WTC11 (cell line): ENCODE measurements around the gene PNLIPRP1.

Experiments used
- ATF6 ChIP-seq: sonication (generic); formaldehyde crosslinking; IDR thresholded peaks from 2 replicates; pipeline ENCODE4 v1.8.1; 2023; ENCODE audit warnings: mild to moderate bottlenecking, missing genetic modification reagents
- CBFB ChIP-seq: sonication (generic); formaldehyde crosslinking; IDR thresholded peaks from 2 replicates; pipeline ENCODE4 v1.8.1; 2022; ENCODE audit warnings: mild to moderate bottlenecking, low read depth, missing genetic modification reagents
- CTCF ChIP-seq: fragments of 200-600 bp; IDR thresholded peaks from 2 replicates; pipeline ENCODE4 v1.8.0; 2022; ENCODE audit warnings: antibody characterized with exemption
- FOXP4 ChIP-seq: sonication (generic); formaldehyde crosslinking; IDR thresholded peaks from 2 replicates; pipeline ENCODE4 v1.8.0; 2022; ENCODE audit warnings: mild to moderate bottlenecking, missing genetic modification reagents
- NFATC4 ChIP-seq: fragments of 250-450 bp; sonication (Bioruptor Pico); IDR thresholded peaks from 2 replicates; pipeline ENCODE4 v1.9.0; 2021; ENCODE audit warnings: mild to moderate bottlenecking
- NR3C1 ChIP-seq: sonication (generic); formaldehyde crosslinking; conservative IDR thresholded peaks from 2 replicates; pipeline ENCODE4 v1.8.1; 2023; ENCODE audit warnings: low read depth, mild to moderate bottlenecking, missing genetic modification reagents
- RELA ChIP-seq: sonication (generic); formaldehyde crosslinking; IDR thresholded peaks from 2 replicates; pipeline ENCODE4 v1.8.1; 2022; ENCODE audit warnings: missing genetic modification reagents, mild to moderate bottlenecking, borderline replicate concordance
- SP1 ChIP-seq: sonication (generic); formaldehyde crosslinking; conservative IDR thresholded peaks from 2 replicates; pipeline ENCODE4 v1.8.1; 2022; ENCODE audit warnings: missing genetic modification reagents

GRCh38 chr10:116555880-116556279 lies 34.9 kb upstream of the PNLIPRP1 start:
- TF ChIP-seq CTCF (no peak), SP1 (no peak), FOXP4 (CRISPR knock-in tag) (no peak), RELA (no peak), ATF6 (CRISPR knock-in tag) (no peak), CBFB (no peak), NFATC4 (CRISPR knock-in tag) (no peak), NR3C1 (CRISPR knock-in tag) (no peak)
